NCI-H510A treated with DMSO at 0.1 percent for 48 hours (cell line): ENCODE measurements around the gene NDUFS5.
"Not testable (repeated sequence)": the region's sequence is repeated elsewhere in the genome, so short reads cannot be mapped to it uniquely, and the experiment has no call there.

Experiments
- DNase-seq: peaks from one replicate; lab custom pipeline; 2025; lab: John Stamatoyannopoulos, UW

NDUFS5 gene

DNA sequence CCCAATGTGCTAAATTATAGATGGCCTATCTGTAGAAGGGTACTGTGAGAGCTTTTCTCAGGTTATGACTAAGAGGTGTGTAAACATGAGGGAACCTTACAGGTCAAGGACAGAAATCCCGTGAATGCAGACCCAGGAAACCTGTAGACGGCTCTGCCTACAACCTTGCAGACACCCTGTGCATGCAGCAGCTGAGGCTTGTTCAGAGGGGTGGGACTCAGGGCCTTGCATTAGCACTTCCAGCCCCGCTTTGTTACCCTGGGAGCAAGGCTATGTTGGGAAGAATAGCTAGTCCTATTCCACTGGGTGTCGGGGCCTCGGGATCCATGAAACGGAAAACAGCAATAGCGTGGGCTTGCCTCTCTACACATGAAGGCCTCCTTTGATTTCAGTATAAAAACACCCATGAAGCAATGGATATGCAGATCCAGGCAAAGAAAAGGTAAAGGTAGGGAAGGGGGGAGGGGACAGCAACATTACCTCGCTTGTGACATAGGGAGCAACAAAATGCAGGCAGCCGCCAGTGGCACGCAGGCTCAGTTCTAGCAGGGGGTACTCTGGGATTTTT lies 9.5 kb upstream of the NDUFS5 start:
- no peak for DNase-seq

DNA sequence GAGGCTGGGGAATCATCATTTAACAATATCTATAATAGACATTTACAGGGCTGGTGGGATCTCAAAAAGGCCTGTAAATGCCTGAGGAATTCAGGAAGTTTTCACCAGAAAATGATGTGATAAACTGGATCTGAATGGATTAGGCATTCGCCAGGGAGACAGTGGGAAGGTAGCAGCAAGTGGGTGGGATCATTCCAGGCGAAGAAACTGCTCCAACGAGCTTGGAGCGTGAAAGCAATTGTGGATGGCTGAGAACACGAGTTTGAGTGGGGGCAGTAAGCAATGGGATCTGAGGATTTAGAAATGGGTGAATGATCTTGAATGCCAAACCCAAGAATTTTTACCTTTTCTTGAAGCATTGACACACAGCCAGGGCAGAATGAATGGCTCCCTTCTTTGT lies 8.9 kb upstream of the NDUFS5 start:
- DNase-seq = no peak

GRCh38 chr1:39020494-39020893 lies 5.7 kb upstream of the NDUFS5 start:
- not testable (repeated sequence) for DNase-seq

GRCh38 chr1:39021426-39021825 lies 4.7 kb upstream of the NDUFS5 start:
- no peak for DNase-seq

- no peak for DNase-seq
Observed at GRCh38 chr1:39023140-39023539, 3.0 kb upstream of the NDUFS5 start.

DNA sequence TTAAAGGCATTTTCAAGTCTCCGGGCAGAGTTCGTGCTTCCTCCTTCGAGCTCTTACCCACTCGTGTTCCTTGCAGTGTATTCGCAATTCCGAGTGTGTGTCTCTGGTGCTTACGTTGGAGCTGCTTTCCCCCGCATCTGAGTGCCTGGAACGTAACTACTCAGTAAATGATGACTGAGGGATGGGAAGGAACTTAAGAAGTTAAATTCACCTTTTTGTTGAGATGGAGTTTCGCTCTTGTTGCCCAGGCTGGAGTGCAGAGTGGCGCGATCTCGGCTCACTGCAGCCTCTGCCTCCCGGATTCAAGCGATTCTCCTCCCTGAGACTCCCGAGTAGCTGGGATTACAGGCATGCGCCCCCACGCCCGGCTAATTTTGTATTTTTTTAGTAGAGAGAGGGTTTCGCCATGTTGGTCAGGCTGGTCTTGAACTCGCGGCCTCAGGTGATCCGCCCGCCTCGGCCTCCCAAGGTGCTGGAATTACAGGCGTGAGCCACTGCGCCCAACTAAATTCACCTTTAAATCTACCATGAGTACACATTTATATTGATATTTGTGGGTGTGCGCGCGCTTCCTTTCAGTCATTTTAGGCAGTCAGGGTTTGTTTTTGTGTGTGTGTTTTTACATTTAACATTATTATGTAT lies 837 bp downstream of the NDUFS5 start:
- DNase-seq = no peak

GRCh38 chr1:39034114-39034654 lies 8.0 kb downstream of the NDUFS5 start:
- DNase-seq = no peak

DNA sequence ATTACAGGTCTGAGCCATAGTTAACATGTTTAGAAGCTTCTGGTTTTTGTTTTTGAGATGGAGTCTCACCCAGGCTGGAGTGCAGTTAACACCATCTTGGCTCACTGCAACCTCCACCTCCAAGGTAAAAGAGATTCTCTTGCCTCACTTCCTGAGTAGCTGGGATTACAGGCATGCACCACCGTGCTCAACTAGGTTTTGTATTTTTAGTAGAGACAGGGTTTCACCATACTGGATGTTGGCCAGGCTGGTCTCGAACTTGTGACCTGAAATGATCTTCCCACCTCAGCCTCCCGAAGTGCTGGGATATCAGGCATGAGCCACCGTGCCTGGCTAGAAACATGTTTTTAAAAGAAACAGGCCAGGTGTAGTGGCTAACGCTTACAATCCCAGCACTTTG lies 10.5 kb downstream of the NDUFS5 start:
- DNase-seq = no peak

DNA sequence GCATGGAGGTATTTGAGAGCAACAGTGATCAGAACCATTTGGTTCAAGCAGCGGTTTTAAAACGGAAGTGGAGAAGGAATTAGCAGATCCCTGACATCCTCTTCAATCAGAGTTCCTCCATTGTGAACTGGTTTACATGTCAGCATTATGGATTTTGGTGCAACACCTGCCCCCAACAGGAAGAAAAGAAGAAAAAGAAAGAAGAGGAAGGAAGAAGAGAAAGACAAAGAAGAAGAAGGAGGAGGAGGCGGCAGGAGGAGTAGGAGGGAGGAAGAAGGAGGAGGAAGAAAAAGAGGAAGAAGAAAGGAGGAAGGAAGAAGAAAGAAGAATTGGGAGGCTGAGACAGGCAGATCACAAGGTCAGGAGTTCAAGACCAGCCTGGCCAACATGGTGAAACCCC lies 17.4 kb downstream of the NDUFS5 start:
- DNase-seq = no peak

- DNase-seq = no peak
Observed at GRCh38 chr1:39044762-39045161, 18.6 kb downstream of the NDUFS5 start.

GRCh38 chr1:39045231-39045630 lies 19.1 kb downstream of the NDUFS5 start:
- DNase-seq = no peak

DNA sequence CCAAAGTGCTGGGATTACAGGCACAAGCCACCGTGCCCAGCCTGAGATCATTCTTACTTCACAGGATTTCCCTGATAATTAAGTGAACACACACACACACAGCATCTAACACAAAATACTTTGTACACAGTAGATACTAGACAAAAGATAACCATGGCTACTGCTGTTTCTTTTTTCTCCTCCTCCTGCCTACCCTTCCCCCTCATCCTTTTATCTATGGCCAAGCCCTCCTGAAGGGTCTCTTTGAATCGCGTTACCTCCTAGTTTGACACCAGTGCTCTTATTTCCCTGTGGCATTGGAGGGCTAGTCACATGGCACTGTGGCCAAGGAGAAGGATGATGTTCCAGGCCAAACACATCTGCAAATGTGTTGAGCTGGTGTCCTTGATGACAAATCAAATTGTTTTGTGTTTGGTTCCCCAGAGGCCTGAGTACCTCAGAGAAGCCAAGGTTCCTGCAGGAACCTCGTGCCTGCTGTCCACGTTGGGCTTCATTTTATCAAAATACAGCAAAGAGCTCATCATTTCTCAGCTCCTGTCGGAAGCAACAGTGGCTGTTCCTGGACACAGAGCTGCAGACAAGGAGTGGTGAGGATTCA lies 20.6 kb downstream of the NDUFS5 start:
- DNase-seq = no peak

GRCh38 chr1:39047374-39048229 lies 21.5 kb downstream of the NDUFS5 start:
- DNase-seq = no peak

GRCh38 chr1:39048745-39049370 lies 22.7 kb downstream of the NDUFS5 start:
- no peak for DNase-seq

DNA sequence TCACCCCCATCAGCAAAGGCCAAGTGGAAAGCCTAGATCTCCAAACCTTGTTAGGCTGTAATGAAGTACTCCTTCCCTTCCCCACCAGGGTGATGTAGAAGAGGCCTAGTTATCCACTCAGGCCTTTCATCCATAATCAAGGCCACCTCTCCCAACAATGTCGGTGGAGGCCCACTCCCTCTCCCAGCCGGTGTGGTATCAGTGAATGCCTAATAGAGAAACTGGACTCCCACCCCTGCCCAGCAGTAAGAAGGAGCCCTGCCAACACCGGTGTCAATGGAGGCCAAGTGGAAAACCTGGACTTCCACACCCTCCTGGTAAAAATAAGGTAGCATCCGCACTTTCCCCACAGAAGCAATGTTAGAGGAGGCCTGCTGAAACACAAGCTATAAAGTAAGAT lies 23.9 kb downstream of the NDUFS5 start:
- no peak for DNase-seq

DNA sequence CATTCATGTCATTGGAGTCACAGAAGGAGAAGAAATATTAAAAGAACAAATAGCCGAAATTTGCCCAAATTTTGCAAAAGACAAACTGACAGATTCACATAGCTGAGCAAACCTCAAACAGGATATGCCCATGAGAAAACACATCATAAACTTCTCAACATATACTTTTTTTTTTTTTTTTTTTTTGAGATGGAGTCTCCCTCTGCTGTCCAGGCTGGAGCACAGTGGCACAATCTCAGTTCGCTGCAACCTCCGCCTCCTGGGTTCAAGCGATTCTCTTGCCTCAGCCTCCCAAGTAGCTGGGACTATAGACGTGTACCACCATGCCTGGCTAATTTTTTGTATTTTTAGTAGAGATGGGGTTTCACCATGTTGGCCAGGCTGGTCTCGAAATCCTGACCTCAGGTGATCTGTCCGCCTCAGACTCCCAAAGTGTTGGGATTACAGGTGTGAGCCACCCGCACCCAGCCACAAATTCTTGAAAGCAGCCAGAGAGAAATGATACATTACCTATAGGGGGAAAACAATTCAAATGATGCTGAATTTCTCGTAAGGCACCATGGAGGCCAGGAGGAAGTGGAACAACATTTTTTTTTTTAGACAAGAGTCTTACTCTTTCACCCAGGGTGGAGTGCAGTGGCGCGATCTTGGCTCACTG lies 25.2 kb downstream of the NDUFS5 start:
- DNase-seq = not testable (repeated sequence)

DNA sequence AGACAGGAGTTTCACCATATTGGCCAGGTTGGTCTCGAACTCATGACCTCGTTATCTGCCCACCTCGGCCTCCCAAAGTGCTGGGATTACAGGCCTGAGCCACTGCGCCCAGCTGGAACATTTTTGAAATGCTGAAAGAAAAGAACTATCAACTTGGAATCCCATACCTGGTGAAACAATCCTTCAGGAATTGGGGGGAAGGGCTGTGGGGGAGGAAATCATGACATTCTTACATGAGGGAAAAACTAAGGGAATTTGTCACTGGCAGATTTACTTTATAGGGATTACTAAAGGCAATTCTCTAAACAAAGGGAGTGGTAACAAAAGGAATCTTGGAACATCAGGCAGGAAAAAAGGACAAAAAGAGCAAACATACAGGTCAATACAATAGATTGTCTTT lies 25.8 kb downstream of the NDUFS5 start:
- no peak for DNase-seq

GRCh38 chr1:39055213-39055710 lies 29.1 kb downstream of the NDUFS5 start:
- DNase-seq = not testable (repeated sequence)

DNA sequence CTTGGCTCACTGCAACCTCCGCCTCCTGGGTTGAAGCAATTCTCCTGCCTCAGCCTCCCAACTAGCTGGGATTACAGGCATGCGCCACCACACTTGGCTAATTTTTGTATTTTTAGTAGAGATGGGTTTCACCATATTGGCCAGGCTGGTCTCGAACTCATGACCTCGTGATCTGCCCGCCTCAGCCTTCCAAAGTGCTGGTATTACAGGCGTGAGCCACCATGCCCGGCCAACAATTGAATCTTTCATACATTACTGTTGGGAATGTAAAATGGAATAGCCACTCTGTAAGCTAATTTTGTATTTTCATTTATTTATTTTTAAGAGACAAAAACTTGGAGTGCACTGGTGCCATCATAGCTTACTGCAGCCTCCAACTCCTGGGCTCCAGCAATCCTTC lies 35.4 kb downstream of the NDUFS5 start:
- DNase-seq = not testable (repeated sequence)

DNA sequence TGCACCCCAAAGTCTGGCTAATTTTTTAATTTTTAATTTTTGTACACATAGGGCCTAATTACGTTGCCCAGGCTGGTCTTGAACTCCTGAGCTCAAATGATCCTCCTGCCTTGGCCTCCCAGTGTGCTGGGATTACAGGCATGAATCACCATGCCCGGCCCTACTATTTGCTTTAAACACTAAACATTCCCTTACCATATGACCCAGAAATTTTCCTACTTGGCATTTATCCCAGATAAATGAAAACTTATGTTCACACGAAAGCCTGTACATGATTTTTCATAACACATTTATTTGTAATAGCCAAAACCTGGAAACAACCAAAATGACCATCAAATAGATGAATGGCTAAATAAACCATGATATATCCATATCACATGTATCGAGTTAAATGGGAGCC lies 35.8 kb downstream of the NDUFS5 start:
- DNase-seq = no peak

DNA sequence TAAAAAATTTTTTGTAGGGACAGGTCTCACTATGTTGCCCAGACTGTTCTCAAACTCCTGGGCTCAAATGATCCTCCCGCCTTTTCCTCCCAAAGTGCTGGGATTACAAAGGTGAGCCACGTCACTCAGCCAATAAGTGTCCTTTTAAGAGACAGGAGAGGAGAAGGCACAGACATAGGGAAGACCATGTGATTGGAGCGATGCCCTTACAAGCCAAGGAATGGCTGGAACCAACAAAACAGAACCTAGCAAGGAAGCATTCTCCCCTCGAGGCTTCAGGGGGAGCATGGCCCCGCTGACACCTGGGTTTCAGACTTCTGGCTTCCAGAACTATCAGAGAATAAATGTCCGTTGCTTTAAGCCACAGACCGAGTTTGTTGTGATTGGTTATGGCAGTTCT lies 37.0 kb downstream of the NDUFS5 start:
- DNase-seq = no peak
